GM13976 (cell line): ENCODE results near the gene BUD23.

Experiments used
- DNase-seq: peaks from one replicate; pipeline ENCODE4 v3.0.0; 2012; ENCODE audit warnings: low spot score
- in situ Hi-C: fragments of 300-500 bp; cut with MboI; formaldehyde crosslinking; loops from one replicate; pipeline ENCODE4 v1.12.0; 2022; ENCODE audit warnings: low sequenced_read_pairs, mixed read lengths, inconsistent platforms; ENCODE audit not compliant: unreplicated experiment
- TF ChIP-seq, protein P1 (sequence below): IDR thresholded peaks from 2 replicates; pipeline ENCODE4 v1.5.1; 2012; ENCODE audit warnings: borderline replicate concordance, mild to moderate bottlenecking; ENCODE audit not compliant: insufficient read depth; ENCODE audit errors: extremely low read depth, missing control alignments, control extremely low read depth

Gene BUD23

GRCh38 chr7:73735528-73735905, 52.1 kb downstream of the BUD23 start:
- no peak for DNase-seq
- in situ Hi-C loops: no loop called here
- TF ChIP-seq, protein P1, sequence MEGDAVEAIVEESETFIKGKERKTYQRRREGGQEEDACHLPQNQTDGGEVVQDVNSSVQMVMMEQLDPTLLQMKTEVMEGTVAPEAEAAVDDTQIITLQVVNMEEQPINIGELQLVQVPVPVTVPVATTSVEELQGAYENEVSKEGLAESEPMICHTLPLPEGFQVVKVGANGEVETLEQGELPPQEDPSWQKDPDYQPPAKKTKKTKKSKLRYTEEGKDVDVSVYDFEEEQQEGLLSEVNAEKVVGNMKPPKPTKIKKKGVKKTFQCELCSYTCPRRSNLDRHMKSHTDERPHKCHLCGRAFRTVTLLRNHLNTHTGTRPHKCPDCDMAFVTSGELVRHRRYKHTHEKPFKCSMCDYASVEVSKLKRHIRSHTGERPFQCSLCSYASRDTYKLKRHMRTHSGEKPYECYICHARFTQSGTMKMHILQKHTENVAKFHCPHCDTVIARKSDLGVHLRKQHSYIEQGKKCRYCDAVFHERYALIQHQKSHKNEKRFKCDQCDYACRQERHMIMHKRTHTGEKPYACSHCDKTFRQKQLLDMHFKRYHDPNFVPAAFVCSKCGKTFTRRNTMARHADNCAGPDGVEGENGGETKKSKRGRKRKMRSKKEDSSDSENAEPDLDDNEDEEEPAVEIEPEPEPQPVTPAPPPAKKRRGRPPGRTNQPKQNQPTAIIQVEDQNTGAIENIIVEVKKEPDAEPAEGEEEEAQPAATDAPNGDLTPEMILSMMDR: no peak

DNA sequence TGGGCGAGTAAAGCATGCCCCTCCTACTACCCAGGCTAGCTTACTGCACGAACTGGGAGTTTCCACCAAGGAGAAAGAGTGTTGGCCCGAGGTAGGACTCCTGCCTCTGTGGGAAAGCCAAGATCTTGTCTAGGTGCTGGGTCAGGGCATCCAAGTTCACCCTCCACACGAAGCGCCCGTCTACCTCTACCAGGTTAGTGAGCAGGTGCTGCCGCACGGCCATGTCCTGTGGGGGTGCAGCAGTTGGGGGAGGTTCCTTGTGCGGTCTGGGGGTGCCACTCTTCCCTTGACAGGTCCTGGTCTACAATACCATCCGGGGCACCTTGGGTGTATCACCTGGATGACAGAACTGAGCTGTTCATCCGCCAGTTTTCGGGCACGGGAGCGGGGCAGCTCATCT, 53.5 kb downstream of the BUD23 start:
- TF ChIP-seq, protein P1: no peak
- in situ Hi-C loops: no loop called here
- peak; percentile 10 for DNase-seq

- TF ChIP-seq, protein P1: no peak
- in situ Hi-C loops: no loop called here
- DNase-seq: no peak
Measured at GRCh38 chr7:73737491-73738219, 54.3 kb downstream of the BUD23 start.

- in situ Hi-C loops: no loop called here
- TF ChIP-seq, protein P1: no peak
- peak; percentile 87 for DNase-seq
Measured at GRCh38 chr7:73738220-73738611, 54.8 kb downstream of the BUD23 start.

DNA sequence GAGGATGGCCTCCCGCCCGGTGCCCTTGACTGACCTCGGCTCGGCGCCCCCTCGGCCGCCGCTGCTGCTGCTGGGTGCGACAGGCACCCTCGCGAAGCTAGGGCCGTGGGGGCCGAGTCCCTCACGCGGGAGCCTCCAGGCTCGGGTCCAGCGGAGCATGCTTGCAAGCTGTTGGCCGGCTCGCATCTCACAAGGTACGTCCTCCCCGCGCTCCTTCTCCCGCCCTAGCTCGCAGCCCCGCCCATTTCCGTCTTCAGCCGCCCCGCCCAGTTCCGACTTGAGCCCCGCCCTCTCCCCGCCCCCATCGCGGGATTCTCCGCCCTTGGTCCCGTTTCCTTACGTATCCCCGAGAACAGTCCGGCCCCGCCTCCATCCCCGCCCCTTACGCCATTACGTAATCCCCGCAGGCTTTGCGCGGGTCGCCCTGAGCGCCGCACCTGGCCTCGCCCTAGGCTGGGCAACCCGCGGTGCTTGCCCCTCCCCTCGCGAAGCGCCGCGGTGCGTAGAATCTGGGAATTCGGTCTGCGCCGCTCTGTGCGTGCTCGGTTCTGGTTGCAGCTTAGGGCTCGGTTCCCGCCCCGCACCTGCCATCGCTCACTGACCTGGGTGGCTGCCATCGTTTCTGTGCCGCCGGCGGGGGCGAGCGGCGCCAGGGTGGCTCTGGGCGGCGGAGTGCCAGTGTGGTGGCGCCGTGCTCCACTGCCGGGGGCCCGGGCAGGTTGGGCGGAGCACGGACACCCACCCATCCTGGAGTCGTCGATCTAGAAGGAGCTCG, 55.4 kb downstream of the BUD23 start, which contains the start of gene ABHD11:
Gene ABHD11, minus strand, starts transcription at position 191 of the 775 bp plus-strand sequence. Its CDS starts 32 bp downstream, at position 159.
- peak; percentile 100 for DNase-seq
- TF ChIP-seq, protein P1: no peak
- in situ Hi-C loops: no loop called here

GRCh38 chr7:73739387-73739767, 56.0 kb downstream of the BUD23 start:
- DNase-seq: peak; percentile 53
- TF ChIP-seq, protein P1: no peak
- in situ Hi-C loops: no loop called here
